Measurements from ENCODE around the gene DIAPH2. TPM values are rescaled to one million over a fixed set of nuclear protein-coding genes. Genes with fewer than 3 reads are reported as not detected.

The DIAPH2 gene
- total RNA-seq (10 to 100 TPM; 17.9 to 19.7 TPM), polyA plus RNA-seq (ENCODE audit: insufficient read length in 2 of 2) (1 to 10 TPM; 3.0 to 4.7 TPM)
- long read RNA-seq, donor 1, partial matches to known transcripts, result 0 of 1 reads
- long read RNA-seq, donor 1, other reads (novel, unspliced or antisense), result 0 of 1 reads
- long read RNA-seq, donor 2, result 0 reads
- long read RNA-seq, donor 3, result 0 reads
- long read RNA-seq, donor 4, result 0 reads

GRCh38 chrX:96684339-96685209 lies at the start of gene DIAPH2:
TSS of gene DIAPH2 (plus strand) at chrX:96684842.
- 5% methylated on average over 57 of the region's 57 CpGs for WGBS (ENCODE audit: insufficient coverage)
- Histone ChIP-seq H3K9me3 (ENCODE audit: control insufficient read depth, insufficient read depth, low read length) (no peaks in the 10 kb centered on the region), H3K4me3 (ENCODE audit: low read depth, low read length) (peak within 1 kb of the TSS; percentile 71), H3K4me1 (ENCODE audit: control insufficient read depth, insufficient read depth, low read length) (peaks cover 11% of the 10 kb centered on the region), H3K36me3 (ENCODE audit: control insufficient read depth, insufficient read depth, low read length) (no peaks in the 10 kb centered on the region), H3K27ac (ENCODE audit: low read depth, low read length) (peak within 1 kb of the TSS; percentile 61), H3K27me3 (ENCODE audit: control insufficient read depth, insufficient read depth, low read length) (peaks cover 21% of the 10 kb centered on the region)
- peak in 4 of 6 donors; percentile 17 to 78 (median 48) for DNase-seq (ENCODE audit: low read depth in 4 of 6, low spot score in 6 of 6)

- no peaks in the 10 kb centered on the region for H3K27me3 ChIP-seq (ENCODE audit: control insufficient read depth, insufficient read depth, low read length)
- H3K27ac ChIP-seq (ENCODE audit: low read depth, low read length), result no peak overlapping the region
- H3K9me3 ChIP-seq (ENCODE audit: control insufficient read depth, insufficient read depth, low read length), result no peaks in the 10 kb centered on the region
- H3K4me3 ChIP-seq (ENCODE audit: low read depth, low read length), result no peak overlapping the region
- WGBS (ENCODE audit: insufficient coverage), result 67% methylated on average over 1 of the region's 2 CpGs
- H3K36me3 ChIP-seq (ENCODE audit: control insufficient read depth, insufficient read depth, low read length), result no peaks in the 10 kb centered on the region
- H3K4me1 ChIP-seq (ENCODE audit: control insufficient read depth, insufficient read depth, low read length), result no peaks in the 10 kb centered on the region
- no peak for DNase-seq (ENCODE audit: low read depth in 4 of 6, low spot score in 6 of 6)
These were observed 34.6 kb upstream of the DIAPH2 start for GRCh38 chrX:96650023-96650422.

- Histone ChIP-seq H3K4me3 (ENCODE audit: low read depth, low read length) (no peak overlapping the region), H3K27me3 (ENCODE audit: control insufficient read depth, insufficient read depth, low read length) (no peaks in the 10 kb centered on the region), H3K9me3 (ENCODE audit: control insufficient read depth, insufficient read depth, low read length) (no peaks in the 10 kb centered on the region), H3K27ac (ENCODE audit: low read depth, low read length) (no peak overlapping the region), H3K4me1 (ENCODE audit: control insufficient read depth, insufficient read depth, low read length) (no peaks in the 10 kb centered on the region), H3K36me3 (ENCODE audit: control insufficient read depth, insufficient read depth, low read length) (no peaks in the 10 kb centered on the region)
- 74% methylated on average over 20 of the region's 20 CpGs for WGBS (ENCODE audit: insufficient coverage)
- DNase-seq (ENCODE audit: low read depth in 4 of 6, low spot score in 6 of 6), result no peak
These were observed 28.6 kb upstream of the DIAPH2 start for GRCh38 chrX:96655947-96656623.

GRCh38 chrX:96682516-96682915 lies 2.1 kb upstream of the DIAPH2 start:
- Histone ChIP-seq H3K36me3 (ENCODE audit: control insufficient read depth, insufficient read depth, low read length) (no peaks in the 10 kb centered on the region), H3K27me3 (ENCODE audit: control insufficient read depth, insufficient read depth, low read length) (peaks cover 24% of the 10 kb centered on the region), H3K9me3 (ENCODE audit: control insufficient read depth, insufficient read depth, low read length) (no peaks in the 10 kb centered on the region), H3K4me3 (ENCODE audit: low read depth, low read length) (no peak overlapping the region), H3K4me1 (ENCODE audit: control insufficient read depth, insufficient read depth, low read length) (peaks cover 11% of the 10 kb centered on the region), H3K27ac (ENCODE audit: low read depth, low read length) (no peak overlapping the region)
- WGBS (ENCODE audit: insufficient coverage), result 83% methylated on average over 2 of the region's 4 CpGs
- no peak for DNase-seq (ENCODE audit: low read depth in 4 of 6, low spot score in 6 of 6)

- Histone ChIP-seq H3K4me3 (ENCODE audit: low read depth, low read length) (peak overlapping the region; percentile 71), H3K4me1 (ENCODE audit: control insufficient read depth, insufficient read depth, low read length) (peaks cover 11% of the 10 kb centered on the region), H3K36me3 (ENCODE audit: control insufficient read depth, insufficient read depth, low read length) (no peaks in the 10 kb centered on the region), H3K27ac (ENCODE audit: low read depth, low read length) (no peak overlapping the region), H3K9me3 (ENCODE audit: control insufficient read depth, insufficient read depth, low read length) (no peaks in the 10 kb centered on the region), H3K27me3 (ENCODE audit: control insufficient read depth, insufficient read depth, low read length) (peaks cover 21% of the 10 kb centered on the region)
- DNase-seq (ENCODE audit: low read depth in 4 of 6, low spot score in 6 of 6), result peak in 1 of 6 donors; percentile 15
- WGBS (ENCODE audit: insufficient coverage), result 23% methylated on average over 7 of the region's 8 CpGs
These were observed 674 bp upstream of the DIAPH2 start for GRCh38 chrX:96683997-96684338.

- peaks cover 21% of the 10 kb centered on the region for H3K27me3 ChIP-seq (ENCODE audit: control insufficient read depth, insufficient read depth, low read length)
- DNase-seq (ENCODE audit: low read depth in 4 of 6, low spot score in 6 of 6), result peak in 4 of 6 donors; percentile 5 to 56 (median 29)
- no peaks in the 10 kb centered on the region for H3K9me3 ChIP-seq (ENCODE audit: control insufficient read depth, insufficient read depth, low read length)
- H3K36me3 ChIP-seq (ENCODE audit: control insufficient read depth, insufficient read depth, low read length), result no peaks in the 10 kb centered on the region
- H3K4me1 ChIP-seq (ENCODE audit: control insufficient read depth, insufficient read depth, low read length), result peaks cover 11% of the 10 kb centered on the region
- WGBS (ENCODE audit: insufficient coverage), result 3% methylated on average over 22 of the region's 38 CpGs
- peak overlapping the region; percentile 71 for H3K4me3 ChIP-seq (ENCODE audit: low read depth, low read length)
- H3K27ac ChIP-seq (ENCODE audit: low read depth, low read length), result peak overlapping the region; percentile 61
These were observed 813 bp downstream of the DIAPH2 start for GRCh38 chrX:96685210-96686099.

- Histone ChIP-seq H3K4me3 (ENCODE audit: low read depth, low read length) (no peak overlapping the region), H3K36me3 (ENCODE audit: control insufficient read depth, insufficient read depth, low read length) (no peaks in the 10 kb centered on the region), H3K9me3 (ENCODE audit: control insufficient read depth, insufficient read depth, low read length) (no peaks in the 10 kb centered on the region), H3K27ac (ENCODE audit: low read depth, low read length) (no peak overlapping the region), H3K27me3 (ENCODE audit: control insufficient read depth, insufficient read depth, low read length) (peaks cover 16% of the 10 kb centered on the region), H3K4me1 (ENCODE audit: control insufficient read depth, insufficient read depth, low read length) (peaks cover 11% of the 10 kb centered on the region)
- WGBS (ENCODE audit: insufficient coverage), result no CpG with 5 or more reads among the region's 2 CpGs
- peak in 1 of 6 donors; percentile 17 for DNase-seq (ENCODE audit: low read depth in 4 of 6, low spot score in 6 of 6)
These were observed 3.1 kb downstream of the DIAPH2 start for GRCh38 chrX:96687776-96688175.

- DNase-seq (ENCODE audit: low read depth in 4 of 6, low spot score in 6 of 6), result no peak
- Histone ChIP-seq H3K36me3 (ENCODE audit: control insufficient read depth, insufficient read depth, low read length) (no peaks in the 10 kb centered on the region), H3K4me3 (ENCODE audit: low read depth, low read length) (no peak overlapping the region), H3K27me3 (ENCODE audit: control insufficient read depth, insufficient read depth, low read length) (peaks cover 17% of the 10 kb centered on the region), H3K9me3 (ENCODE audit: control insufficient read depth, insufficient read depth, low read length) (no peaks in the 10 kb centered on the region), H3K4me1 (ENCODE audit: control insufficient read depth, insufficient read depth, low read length) (peaks cover 11% of the 10 kb centered on the region), H3K27ac (ENCODE audit: low read depth, low read length) (no peak overlapping the region)
- 50% methylated on average over 1 of the region's 4 CpGs for WGBS (ENCODE audit: insufficient coverage)
These were observed 4.1 kb downstream of the DIAPH2 start for GRCh38 chrX:96688789-96689188.

GRCh38 chrX:96689991-96690390 lies 5.3 kb downstream of the DIAPH2 start:
- peak in 2 of 6 donors; percentile 1 to 38 for DNase-seq (ENCODE audit: low read depth in 4 of 6, low spot score in 6 of 6)
- Histone ChIP-seq H3K27me3 (ENCODE audit: control insufficient read depth, insufficient read depth, low read length) (peaks cover 6% of the 10 kb centered on the region), H3K4me1 (ENCODE audit: control insufficient read depth, insufficient read depth, low read length) (peaks cover 2% of the 10 kb centered on the region), H3K4me3 (ENCODE audit: low read depth, low read length) (no peak overlapping the region), H3K9me3 (ENCODE audit: control insufficient read depth, insufficient read depth, low read length) (no peaks in the 10 kb centered on the region), H3K27ac (ENCODE audit: low read depth, low read length) (no peak overlapping the region), H3K36me3 (ENCODE audit: control insufficient read depth, insufficient read depth, low read length) (no peaks in the 10 kb centered on the region)
- WGBS (ENCODE audit: insufficient coverage), result no CpG with 5 or more reads among the region's 2 CpGs

Data from spinal cord (tissue), 10 donors.